A673 (cell line): Measurements from ENCODE around the gene TENT5C. TPM values are rescaled to one million over a fixed set of nuclear protein-coding genes. Genes with fewer than 3 reads are reported as not detected.

ENCODE experiments used
- BruUV-seq: library from RNA; stranded (reverse); fragments of 400-500 nt; replicated peaks from 2 replicates; lab custom pipeline; 2021; lab: Mats Ljungman, UMichigan
- CTCF ChIA-PET: fragments of 300-600 bp; sonication (Branson Sonifier 250); formaldehyde crosslinking; loops from one replicate; lab custom pipeline; 2022; ENCODE audit warnings: antibody characterized with exemption; lab: Charles Lee
- POLR2A ChIA-PET: fragments of 300-600 bp; sonication (Branson Sonifier 250); formaldehyde crosslinking; loops from one replicate; lab custom pipeline; 2022; ENCODE audit warnings: antibody characterized with exemption; ENCODE audit not compliant: low non-redundant PET; lab: Charles Lee
- DNase-seq: peaks from one replicate; pipeline ENCODE4 v3.0.0-alpha.2; 2015; ENCODE audit warnings: low spot score
- H3K27ac ChIP-seq: fragments of 200-600 bp; sonication (generic); 2 replicates; pipeline ENCODE4 v1.5.1; 2016; ENCODE audit warnings: mixed run types, low read depth, mild to moderate bottlenecking, mixed read lengths, antibody characterized with exemption, low read length; ENCODE audit not compliant: poor library complexity, severe bottlenecking
- H3K27me3 ChIP-seq: fragments of 200-600 bp; sonication (generic); replicated peaks from 2 replicates; pipeline ENCODE4 v1.6.1; 2017; ENCODE audit warnings: mixed run types, low read depth, mild to moderate bottlenecking, mixed read lengths, antibody characterized with exemption, low read length; ENCODE audit not compliant: insufficient read depth, poor library complexity
- H3K36me3 ChIP-seq: fragments of 200-600 bp; sonication (generic); 2 replicates; pipeline ENCODE4 v1.6.1; 2016; ENCODE audit warnings: mixed run types, mild to moderate bottlenecking, mixed read lengths, antibody characterized with exemption, low read length; ENCODE audit not compliant: insufficient read depth, poor library complexity, severe bottlenecking
- H3K4me1 ChIP-seq: fragments of 200-600 bp; sonication (generic); 2 replicates; pipeline ENCODE4 v1.6.1; 2017; ENCODE audit warnings: mixed run types, mild to moderate bottlenecking, mixed read lengths, antibody characterized with exemption, low read length; ENCODE audit not compliant: insufficient read depth, poor library complexity, severe bottlenecking
- H3K4me3 ChIP-seq: fragments of 200-600 bp; sonication (generic); 2 replicates; pipeline ENCODE4 v1.5.1; 2016; ENCODE audit warnings: low read depth, mixed run types, mild to moderate bottlenecking, mixed read lengths, low read length; ENCODE audit not compliant: poor library complexity, severe bottlenecking
- H3K9me3 ChIP-seq: fragments of 200-600 bp; sonication (generic); 2 replicates; pipeline ENCODE4 v1.6.1; 2016; ENCODE audit warnings: mixed run types, low read depth, mild to moderate bottlenecking, mixed read lengths, antibody characterized with exemption, low read length; ENCODE audit not compliant: poor library complexity, severe bottlenecking
- EZH2 ChIP-seq: fragments of 200-600 bp; sonication (generic); IDR thresholded peaks from 2 replicates; pipeline ENCODE4 v1.6.1; 2017; ENCODE audit warnings: borderline replicate concordance, low read depth, mild to moderate bottlenecking, mixed read lengths, antibody characterized with exemption, low read length; ENCODE audit not compliant: poor library complexity, severe bottlenecking
- intact Hi-C: fragments of 100-400 bp; cut with micrococcal nuclease; formaldehyde crosslinking; loops from one replicate; pipeline ENCODE4 v1.10.0; 2022; ENCODE audit not compliant: unreplicated experiment
- total RNA-seq: library from RNA; stranded (reverse); gene quantifications from 2 replicates; pipeline ENCODE4 v1.2.3, GENCODE V29; 2021
- TF ChIP-seq, protein P1 (sequence below): fragments of 300-800, 200-600 bp; sonication (generic); conservative IDR thresholded peaks from 2 replicates; pipeline ENCODE4 v1.5.1; 2017; ENCODE audit warnings: low read depth, mild to moderate bottlenecking, antibody characterized with exemption, low read length, moderate library complexity, mixed read lengths

Gene TENT5C
- total RNA-seq, 1 experiment from 2014 or later = 1.1 TPM

- DNase-seq = no peak
- TF ChIP-seq, protein P1, sequence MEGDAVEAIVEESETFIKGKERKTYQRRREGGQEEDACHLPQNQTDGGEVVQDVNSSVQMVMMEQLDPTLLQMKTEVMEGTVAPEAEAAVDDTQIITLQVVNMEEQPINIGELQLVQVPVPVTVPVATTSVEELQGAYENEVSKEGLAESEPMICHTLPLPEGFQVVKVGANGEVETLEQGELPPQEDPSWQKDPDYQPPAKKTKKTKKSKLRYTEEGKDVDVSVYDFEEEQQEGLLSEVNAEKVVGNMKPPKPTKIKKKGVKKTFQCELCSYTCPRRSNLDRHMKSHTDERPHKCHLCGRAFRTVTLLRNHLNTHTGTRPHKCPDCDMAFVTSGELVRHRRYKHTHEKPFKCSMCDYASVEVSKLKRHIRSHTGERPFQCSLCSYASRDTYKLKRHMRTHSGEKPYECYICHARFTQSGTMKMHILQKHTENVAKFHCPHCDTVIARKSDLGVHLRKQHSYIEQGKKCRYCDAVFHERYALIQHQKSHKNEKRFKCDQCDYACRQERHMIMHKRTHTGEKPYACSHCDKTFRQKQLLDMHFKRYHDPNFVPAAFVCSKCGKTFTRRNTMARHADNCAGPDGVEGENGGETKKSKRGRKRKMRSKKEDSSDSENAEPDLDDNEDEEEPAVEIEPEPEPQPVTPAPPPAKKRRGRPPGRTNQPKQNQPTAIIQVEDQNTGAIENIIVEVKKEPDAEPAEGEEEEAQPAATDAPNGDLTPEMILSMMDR = no peak
- TF ChIP-seq EZH2 = no peak
- ChIA-PET POLR2A (no interaction called here), CTCF (no interaction called here)
- H3K9me3 ChIP-seq = no peaks in the 10 kb centered on the region
- H3K27me3 ChIP-seq = no peaks in the 10 kb centered on the region
- no peaks in the 10 kb centered on the region for H3K36me3 ChIP-seq
- intact Hi-C loops = no loop called here
- H3K27ac ChIP-seq = no peak overlapping the region
- H3K4me3 ChIP-seq = no peak overlapping the region
- no TSS peak for BruUV-seq
- no peaks in the 10 kb centered on the region for H3K4me1 ChIP-seq
Measured at GRCh38 chr1:117639741-117640140, 33.9 kb downstream of the TENT5C start.

GRCh38 chr1:117641536-117641935 is 35.7 kb downstream of the TENT5C start:
- Histone ChIP-seq H3K9me3 (no peaks in the 10 kb centered on the region), H3K36me3 (no peaks in the 10 kb centered on the region), H3K27ac (no peak overlapping the region), H3K4me1 (no peaks in the 10 kb centered on the region), H3K27me3 (no peaks in the 10 kb centered on the region), H3K4me3 (no peak overlapping the region)
- ChIA-PET CTCF (no interaction called here), POLR2A (no interaction called here)
- intact Hi-C loops = no loop called here
- BruUV-seq = no TSS peak
- DNase-seq = no peak
- no peak for TF ChIP-seq EZH2
- TF ChIP-seq, protein P1 = no peak

GRCh38 chr1:117642963-117643362 is 37.1 kb downstream of the TENT5C start:
- no TSS peak for BruUV-seq
- DNase-seq = no peak
- Histone ChIP-seq H3K4me1 (no peaks in the 10 kb centered on the region), H3K4me3 (no peak overlapping the region), H3K9me3 (no peaks in the 10 kb centered on the region), H3K36me3 (no peaks in the 10 kb centered on the region), H3K27me3 (no peaks in the 10 kb centered on the region), H3K27ac (no peak overlapping the region)
- POLR2A ChIA-PET = no interaction called here
- TF ChIP-seq, protein P1 = no peak
- no peak for TF ChIP-seq EZH2
- intact Hi-C loops = no loop called here
- CTCF ChIA-PET = no interaction called here
